HG02623 (cell line): ENCODE data around the gene EXOC2.
"Not testable (repeated sequence)": the region's sequence is repeated elsewhere in the genome, so short reads cannot be mapped to it uniquely, and the experiment has no call there.

ENCODE experiments used
- ATAC-seq: cut with Tn5 transposase; IDR thresholded peaks from one replicate; pipeline ENCODE4 v1.9.1; 2021; ENCODE audit warnings: moderate library complexity; ENCODE audit not compliant: unreplicated experiment

The EXOC2 gene

DNA sequence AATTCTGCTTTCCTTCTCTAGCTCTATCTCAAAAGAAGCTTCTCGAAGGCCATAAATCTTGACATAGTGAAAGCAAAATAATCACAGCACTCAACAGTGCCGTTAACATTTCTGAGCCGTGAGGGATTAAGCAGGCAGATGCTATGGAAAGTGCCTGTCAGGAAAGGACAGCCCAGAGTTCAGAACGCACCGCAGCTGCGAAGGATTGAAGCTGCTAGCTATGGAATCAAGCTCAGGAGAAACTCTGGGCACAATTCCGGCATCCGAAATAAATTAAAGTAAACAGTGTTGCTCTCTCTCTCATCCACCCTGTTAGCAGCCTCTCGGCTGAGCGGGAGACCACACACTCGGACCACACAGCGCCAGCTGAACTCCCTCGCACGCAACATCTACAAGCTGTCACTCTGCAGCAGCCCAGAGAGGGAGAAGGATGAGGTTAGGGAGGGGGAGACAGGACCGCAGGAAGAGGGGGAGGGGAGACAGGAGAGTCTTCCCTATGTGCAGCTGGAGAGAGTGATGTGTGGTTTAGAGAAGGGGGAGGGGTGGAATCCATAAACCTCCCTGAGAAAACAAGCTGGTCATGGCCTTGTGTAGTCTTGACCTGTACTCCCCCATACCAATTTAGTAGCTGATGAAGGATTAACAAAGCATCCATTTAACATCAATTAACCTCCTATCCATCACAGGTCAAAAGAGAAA, 9.0 kb downstream of the EXOC2 start:
- ATAC-seq: no peak

DNA sequence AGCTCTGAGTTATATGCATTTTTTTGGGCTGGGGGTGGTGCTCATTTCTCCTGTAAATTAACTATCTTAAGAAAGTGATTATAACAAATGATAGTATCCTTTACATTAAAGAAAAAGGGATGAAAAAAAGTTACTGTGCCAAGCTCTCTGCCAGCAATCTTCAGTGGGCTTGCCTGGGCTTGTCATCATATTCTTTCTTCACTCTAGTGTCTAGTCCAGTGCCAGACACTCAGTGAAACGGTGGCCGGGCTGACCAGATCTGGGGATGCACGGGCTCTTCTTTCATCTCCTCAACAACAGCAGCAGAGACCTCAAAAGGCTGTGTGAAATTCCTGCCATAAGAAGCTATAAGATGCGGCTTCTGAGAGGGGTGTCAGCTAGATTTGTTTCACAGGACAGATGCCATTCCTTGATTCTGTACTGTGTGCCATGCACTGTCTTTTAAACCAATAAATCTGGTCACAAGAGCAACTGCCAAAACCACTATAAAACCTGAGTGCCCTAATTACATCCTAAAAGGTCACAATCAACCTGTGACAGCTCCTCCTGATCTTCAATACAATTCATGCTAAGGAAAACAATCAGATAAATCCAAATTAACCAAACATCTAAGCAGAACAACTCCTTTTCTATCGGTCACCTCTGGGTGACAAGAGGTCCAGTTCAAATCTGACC, 12.1 kb downstream of the EXOC2 start:
- ATAC-seq: no peak

DNA sequence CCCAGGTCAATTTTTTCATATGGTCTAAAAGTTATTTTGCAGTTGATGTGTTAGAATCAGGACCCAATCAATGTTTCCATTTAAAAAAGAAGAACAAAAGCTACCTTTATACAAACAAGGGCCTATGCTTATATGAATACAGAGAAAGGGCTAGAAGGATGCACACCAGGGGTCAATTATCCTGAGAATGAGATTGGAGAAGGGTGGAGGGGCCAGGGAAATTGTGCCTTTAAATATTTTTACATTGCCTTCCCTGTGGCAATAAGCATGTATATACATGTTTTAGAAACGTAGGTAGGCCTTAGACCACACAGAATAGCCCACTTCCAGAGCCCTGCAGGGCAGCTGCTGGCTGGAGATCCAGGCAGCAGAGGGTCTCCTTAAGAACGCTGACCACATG, 12.7 kb downstream of the EXOC2 start:
- no peak for ATAC-seq

DNA sequence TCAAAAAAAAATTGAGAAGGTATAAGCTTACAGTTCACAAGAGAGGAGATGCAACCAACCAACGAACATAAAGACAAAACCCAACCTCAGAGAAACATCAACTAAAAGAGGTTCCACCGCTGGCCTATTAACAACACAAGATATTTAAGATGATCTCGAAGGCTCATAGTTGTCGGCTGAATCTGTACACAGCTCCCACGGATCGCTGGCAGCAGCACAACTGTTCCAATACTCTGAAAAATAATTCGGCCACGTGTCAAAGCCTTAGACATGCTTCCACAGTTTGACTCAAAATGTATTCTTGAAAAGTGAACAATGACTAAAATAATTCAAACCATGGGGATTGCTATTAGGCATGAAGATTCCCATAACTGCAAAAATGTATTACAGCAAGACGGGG, 13.7 kb downstream of the EXOC2 start:
- no peak for ATAC-seq

DNA sequence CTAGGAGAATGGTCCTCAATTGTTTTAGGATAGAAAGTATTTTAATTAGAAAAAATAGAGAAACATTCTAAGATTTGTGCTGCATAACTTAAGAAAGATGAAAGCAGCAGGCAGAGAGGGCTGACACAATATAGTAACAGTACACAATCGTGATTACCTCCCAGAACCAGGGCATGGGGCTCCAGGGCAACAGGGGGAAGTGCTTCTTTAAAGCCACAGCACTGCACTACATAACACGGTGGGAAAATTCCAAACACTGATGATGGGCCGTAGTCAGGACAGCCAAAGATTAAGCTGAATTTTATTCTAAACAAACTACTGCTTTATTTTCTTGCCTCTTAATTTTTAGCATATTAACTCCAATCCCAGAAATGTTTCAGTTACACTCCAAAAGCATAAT, 14.4 kb downstream of the EXOC2 start:
- ATAC-seq: no peak

DNA sequence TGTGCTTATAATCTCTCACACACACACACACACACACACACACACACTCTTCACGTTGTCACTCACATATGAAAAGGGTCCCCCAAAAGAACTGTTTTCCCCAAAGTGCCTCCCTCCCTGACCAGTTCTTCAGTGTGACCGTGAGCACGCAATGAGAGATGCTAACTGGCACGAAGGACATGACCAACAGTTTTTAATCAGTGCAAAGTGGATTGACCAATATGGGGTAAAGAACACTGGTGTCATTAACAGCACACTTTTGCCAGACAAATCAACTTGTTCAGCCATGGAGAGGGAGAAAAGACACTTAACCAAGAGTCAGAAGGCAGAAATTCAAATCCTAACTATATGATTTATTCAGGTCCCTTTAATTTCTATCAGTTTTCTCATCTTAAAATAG, 15.0 kb downstream of the EXOC2 start:
- no peak for ATAC-seq

DNA sequence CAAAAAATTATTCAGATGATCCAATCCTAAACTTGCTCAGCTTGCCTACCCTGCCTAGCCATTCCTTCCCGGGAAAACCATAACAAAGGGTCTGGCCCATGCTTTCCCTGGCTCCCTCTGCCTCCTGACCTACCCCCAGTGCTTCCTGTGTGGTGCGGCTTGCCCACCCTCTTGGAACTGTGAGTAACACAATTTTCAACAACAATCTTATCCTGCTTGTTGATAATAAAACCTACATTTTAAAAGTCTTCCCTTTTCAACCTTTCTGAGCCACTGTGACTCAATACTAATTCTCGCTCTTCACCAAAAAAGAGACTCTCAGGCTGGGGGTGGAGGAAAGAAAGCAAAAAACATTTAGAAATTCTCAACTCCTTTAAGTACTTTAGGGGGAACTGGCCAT, 18.0 kb downstream of the EXOC2 start:
- no peak for ATAC-seq

DNA sequence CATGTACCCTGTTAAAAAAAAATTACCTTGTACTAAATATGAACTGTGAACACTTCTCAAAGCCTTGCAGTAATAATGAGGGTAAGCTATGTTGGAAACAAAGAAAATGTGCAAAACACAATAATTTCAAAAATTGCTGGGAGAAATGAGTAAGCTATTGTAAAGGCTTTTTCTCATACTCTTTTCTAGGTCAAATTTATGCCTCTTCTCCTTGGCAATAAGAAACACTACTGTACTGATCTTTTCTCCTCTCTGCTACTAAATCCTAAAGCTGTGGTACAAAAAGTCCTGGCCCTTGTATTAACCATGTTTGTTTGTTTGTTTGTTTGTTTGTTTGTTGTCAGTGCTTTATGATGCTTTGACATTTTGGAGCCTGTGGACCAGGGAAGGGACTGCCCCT, 18.5 kb downstream of the EXOC2 start:
- ATAC-seq: no peak

DNA sequence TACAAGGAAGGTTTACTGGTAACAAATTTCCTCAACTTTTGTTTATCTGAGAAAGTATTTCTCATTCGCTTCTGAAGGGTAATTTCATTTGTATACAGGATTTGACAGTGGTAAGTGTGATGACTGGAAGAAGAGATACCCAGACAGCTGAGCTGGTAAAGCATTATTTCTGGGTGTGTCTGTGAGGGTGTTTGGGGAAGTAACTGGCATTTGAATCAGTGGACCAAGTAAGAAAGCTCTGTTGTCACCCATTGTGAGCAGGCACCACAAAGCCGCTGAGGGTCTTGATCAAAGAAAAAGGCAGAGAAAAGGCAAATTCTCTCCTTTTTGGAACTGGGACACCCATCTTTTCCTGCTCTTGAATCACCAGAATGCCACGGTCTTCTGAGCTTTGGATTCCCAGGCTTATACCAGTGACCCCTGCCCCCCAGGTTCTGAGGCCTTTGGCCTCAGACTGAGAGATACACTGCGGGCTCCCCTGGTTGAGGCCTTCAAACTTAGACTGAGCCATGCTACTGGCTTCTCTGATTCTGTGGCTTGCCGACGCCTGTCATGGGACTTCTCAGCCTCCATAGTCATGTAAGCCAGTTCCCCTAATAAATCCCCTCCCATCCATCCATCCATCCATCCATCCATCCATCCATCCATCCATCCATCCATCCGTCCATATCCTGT, 25.5 kb downstream of the EXOC2 start:
- ATAC-seq: no peak

DNA sequence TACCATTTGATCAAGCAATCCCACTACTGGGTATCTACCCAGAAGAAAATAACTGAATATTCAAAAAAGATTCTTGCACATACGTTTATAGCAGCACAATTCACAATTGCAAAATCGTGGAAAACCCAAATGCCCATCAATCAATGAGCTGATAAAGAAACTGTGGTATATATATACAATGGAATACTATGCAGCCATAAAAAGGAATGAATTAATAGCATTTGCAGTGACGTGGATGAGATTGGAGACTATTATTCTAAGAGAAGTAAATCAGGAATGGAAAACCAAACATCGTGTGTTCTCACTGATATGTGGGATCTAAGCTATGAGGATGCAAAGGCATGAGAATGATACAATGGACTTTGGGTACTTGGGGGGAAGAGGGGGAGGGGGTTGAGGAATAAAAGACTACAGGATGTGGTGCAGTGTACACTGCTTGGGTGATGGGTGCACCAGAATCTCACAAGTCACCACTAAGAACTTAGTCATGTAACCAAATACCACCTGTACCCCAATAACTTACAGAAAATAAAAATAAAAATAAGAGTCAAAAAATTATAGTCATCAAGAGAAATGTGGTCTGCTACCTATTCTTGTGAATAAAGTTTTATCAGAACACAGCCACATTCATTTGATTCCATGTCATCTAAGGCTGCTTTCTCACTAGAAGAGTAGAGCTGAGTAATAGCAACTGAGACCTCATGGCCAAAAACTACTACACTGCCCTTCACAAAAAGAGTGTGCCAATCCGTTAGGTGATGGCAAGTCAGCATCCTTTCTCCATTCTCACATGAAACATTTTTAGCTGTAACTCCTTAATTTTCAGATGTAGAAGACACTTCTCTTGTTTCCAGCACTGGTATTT, 27.3 kb downstream of the EXOC2 start:
- ATAC-seq: no peak

DNA sequence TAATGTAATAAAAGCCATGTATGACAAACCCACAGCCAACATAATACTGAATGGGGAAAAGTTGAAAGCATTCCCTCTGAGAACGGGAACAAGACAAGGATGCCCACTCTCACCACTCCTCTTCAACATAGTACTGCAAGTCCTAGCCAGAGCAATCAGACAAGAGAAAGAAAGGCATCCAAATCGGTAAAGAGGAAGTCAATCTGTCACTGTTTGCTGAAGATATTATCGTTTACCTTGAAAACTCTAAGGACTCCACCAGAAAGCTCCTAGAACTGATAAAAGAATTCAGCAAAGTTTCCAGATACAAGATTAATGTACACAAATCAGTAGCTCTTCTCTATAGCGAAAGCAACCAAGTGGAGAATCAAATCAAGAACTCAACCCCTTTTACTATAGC, 29.2 kb downstream of the EXOC2 start:
- not testable (repeated sequence) for ATAC-seq

DNA sequence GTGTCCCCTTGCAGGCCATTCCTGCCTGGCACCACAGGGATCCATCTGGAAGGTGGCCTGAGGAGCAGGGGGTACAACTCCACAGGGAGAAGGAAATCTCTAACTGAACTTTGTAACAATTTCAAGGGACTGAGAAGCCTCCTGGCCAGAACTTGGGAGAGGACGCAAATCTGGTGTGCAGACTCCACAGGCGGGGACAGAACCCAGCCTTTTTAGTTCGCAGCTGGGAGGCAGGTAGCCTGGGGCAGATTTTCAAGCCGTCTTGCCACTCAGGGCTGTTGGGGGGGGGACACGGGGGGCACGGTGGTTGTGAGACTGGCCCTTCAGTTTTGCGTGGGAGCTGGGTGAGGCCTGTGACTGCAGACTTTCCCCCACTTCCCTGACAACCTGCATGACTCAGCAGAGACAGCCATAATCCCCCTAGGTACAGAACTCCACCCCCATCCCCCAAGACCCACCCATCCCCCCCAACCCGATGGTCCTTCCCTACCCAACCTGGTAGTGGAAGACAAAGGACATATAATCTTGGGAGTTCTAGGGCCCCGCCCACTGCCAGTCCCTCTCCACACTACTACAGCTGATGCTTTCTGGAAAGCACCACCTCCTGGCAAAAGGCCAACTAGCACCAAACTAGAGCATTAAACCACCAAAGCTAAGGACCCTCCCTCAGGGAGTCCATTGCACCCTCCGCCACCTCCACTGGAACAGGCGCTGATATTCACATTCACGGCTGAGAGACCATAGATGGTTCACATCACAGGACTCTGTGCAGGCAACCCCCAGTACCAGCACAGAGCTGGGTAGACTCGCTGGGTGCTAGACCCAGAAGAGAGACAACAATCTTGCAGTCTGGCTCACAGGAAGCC, 33.0 kb downstream of the EXOC2 start:
- no peak for ATAC-seq

DNA sequence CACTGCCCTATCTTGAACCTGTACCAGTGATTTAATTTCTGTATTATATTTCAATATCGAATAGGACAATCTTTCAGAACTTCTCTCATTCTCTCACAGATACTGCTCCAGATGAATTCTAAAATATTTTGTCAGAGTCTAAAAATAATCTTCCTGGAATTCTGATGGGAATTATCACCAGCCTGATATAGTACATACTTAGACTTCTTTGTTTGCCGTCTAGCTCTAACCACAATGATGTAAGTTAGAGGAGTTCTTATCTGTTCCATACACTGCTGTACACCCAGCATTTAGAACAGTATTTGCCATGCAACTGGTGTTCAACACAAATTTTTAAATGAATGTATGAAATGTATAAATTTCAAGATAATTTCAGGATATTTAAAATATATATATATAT, 34.7 kb downstream of the EXOC2 start:
- ATAC-seq: no peak

DNA sequence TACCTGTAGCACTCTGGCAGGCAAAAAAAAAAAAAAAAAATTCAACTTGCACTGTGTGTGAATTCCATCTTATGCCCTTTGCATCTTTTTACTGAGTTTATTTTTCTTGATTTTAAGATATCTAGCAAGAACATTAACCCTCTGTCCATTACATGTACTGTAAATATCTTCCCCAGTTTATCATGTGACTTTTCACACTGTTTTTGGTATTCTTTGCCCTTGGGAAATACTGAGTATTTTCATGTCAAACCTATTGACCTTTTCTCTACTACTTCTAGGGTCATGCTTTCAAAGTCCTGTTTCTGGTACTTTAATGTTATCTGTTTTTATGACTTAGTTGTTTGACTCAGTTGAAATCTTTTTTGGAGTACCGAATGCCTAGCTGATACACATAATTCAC, 35.2 kb downstream of the EXOC2 start:
- ATAC-seq: no peak

DNA sequence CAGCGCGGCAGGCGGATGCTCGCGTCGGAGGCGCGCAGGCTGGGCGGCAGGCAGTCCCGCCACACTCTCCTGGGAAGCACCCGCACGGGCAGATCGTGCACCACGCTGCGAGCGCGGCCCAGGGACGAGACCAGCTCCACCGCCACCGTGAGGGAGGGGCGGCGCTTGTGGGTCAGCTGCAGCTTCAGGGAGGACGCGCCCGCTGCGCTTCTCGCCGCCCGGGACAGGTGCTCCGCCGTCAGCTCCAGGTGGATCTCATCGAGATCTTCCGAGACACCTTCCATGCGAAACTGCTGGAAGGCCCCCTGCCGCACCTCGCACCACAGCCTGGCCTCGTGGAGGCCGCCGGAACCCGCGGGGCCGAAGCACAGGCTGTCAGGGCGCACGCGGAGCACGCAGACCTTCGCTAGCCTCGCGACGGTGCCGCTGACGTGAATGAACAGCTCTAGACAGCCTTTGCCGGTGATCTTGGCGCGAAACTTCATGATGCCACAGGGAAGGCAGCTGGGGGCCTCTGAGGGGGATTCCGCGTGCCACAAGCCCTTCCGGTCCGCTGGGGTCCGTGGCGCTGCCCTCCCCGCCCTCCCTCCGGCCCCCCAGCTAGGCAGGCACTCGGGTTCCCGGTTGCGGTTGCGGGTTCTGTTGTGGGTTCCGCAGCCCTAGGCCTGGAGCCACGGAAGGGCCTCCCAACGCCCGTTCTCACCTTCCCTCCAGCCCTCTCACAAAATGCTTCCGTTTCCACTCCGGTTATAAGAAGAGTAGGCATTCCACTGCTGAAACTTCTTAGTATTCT, 36.3 kb downstream of the EXOC2 start, which contains the start of gene HUS1B:
Gene HUS1B (minus strand): TSS at position 641 of the 793 bp plus-strand sequence. CDS start 156 bp downstream, at position 485.
- no peak for ATAC-seq

DNA sequence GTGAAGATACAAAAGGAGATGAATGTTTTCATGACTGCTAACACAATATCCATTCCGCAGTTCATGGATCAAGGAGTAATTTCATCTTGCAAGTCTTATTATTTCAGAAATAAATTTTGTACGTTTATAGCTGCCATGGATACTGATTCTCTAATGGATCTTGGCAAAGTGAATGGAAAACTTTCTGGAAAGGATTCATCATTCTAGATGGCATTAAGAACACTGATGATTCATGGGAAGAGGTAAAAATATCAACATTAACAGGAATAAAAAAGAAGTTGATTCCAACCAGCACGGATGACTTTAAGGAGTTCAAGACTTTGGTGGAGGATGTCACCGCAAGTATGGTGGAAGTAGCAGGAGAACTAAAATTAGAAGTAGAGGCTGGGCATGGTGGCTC, 38.8 kb downstream of the EXOC2 start:
- ATAC-seq: no peak

DNA sequence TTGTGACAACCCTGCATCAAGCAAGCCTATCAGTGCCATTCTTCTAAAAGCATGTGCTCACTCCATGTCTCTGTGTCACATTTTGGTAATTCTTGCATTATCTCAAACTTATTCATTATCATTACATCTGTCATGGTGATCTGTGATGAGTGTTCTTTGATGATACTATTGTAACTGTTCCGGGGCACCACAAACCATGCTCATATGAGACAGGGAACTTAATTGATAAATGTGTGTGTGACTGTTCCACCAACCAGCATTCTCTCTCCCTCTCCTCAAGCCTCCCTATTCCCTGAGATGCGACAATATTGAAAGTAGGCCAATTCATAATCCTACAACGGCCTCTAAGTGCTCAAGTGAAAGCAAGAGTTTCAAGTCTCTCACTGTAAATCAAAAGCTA, 40.1 kb downstream of the EXOC2 start:
- ATAC-seq: no peak

DNA sequence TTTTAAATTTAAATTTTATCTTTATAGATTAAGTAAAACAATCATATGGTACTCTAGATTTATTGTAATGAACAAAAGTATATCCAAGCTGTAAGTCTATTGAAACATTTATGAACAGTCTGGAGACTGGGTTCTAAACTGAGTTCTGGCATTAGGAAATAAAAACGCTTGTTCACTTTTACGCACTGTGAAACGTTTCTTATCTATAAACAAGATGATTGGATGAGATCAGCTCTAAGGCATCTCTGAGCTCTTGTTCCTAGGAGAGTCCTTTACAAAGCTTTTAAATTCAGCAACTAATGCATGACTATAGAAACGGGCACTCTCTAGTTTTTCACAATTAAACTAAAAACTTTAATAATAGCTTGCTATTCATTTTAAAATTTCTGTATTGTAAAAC, 42.8 kb downstream of the EXOC2 start:
- no peak for ATAC-seq

DNA sequence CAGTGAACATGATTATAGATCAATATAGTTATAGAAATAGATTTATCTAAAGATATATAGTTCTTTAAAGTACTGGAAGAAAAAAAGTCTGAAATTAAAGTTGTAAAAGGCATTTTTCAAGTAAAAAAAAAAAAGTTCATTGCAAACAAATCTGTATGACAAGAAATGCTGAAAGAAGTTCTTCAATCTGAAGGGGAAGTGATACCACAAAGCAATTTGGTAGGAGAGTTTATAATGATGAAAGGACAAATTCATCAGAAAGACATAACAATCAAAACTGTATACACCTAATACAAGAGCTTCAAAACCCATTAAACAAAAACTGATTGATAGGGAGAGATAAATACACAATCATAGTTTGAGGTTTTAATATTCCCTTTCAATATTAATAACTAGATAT, 50.1 kb downstream of the EXOC2 start:
- ATAC-seq: no peak
